Measurements from ENCODE around the gene ZFR2. TPM values are rescaled to one million over a fixed set of nuclear protein-coding genes. Genes with fewer than 3 reads are reported as not detected.

The ZFR2 gene
- polyA plus RNA-seq, 1 of the 3 experiments (the other 2 are of a cell fraction) = 0.44 TPM

- POLR2A ChIA-PET = no interaction called here
- WGBS (ENCODE audit: low lambda C conversion rate) = 80% methylated on average over 9 of the region's 11 CpGs
- CTCF ChIA-PET = interaction anchor here (0.9 to 2.0 kb wide), 4 partner anchors 11 to 164 kb away, joined by 3 to 8 read pairs (median 6); no protein-coding TSS in a partner anchor
- Histone ChIP-seq H3K9me3 (no peaks in the 10 kb centered on the region), H3K9me2 (no peaks in the 10 kb centered on the region), H3K27ac (ENCODE audit: low read depth in 2 of 2, low read length in 1 of 2) (no peak overlapping the region), H3K4me1 (ENCODE audit: control insufficient read depth in 1 of 2, insufficient read depth in 2 of 2, low read depth in 1 of 2, low read length in 1 of 2) (no peaks in the 10 kb centered on the region), H3K9ac (no peak overlapping the region), H3K36me3 (replicated peaks in 1 of 2; ENCODE audit: control insufficient read depth in 1 of 2, insufficient read depth in 2 of 2, low read length in 1 of 2) (no peaks in the 10 kb centered on the region), H3K79me2 (ENCODE audit: insufficient read depth) (no peaks in the 10 kb centered on the region), H3K4me2 (no peak overlapping the region), H2AFZ (ENCODE audit: low read depth) (no peak overlapping the region), H3K27me3 (ENCODE audit: insufficient read depth) (no peaks in the 10 kb centered on the region; the same call in 1 of the 2 replicates), H3F3A (replicated peaks; ENCODE audit: insufficient read depth) (no peaks in the 10 kb centered on the region), H4K20me1 (ENCODE audit: insufficient read depth) (no peaks in the 10 kb centered on the region), H3K4me3 (ENCODE audit: low read depth in 2 of 2, low read length in 1 of 2) (no peak overlapping the region)
- no peak for TF ChIP-seq PBX3 (IDR thresholded peaks at IDR 0.05)
- TF ChIP-seq POLR2AphosphoS5 (IDR thresholded peaks at IDR 0.05; ENCODE audit: low read depth, low read length) = no peak
- TF ChIP-seq EZH2phosphoT487 (IDR thresholded peaks at IDR 0.05; ENCODE audit: borderline replicate concordance, low read depth) = no peak
- TF ChIP-seq, protein P1, sequence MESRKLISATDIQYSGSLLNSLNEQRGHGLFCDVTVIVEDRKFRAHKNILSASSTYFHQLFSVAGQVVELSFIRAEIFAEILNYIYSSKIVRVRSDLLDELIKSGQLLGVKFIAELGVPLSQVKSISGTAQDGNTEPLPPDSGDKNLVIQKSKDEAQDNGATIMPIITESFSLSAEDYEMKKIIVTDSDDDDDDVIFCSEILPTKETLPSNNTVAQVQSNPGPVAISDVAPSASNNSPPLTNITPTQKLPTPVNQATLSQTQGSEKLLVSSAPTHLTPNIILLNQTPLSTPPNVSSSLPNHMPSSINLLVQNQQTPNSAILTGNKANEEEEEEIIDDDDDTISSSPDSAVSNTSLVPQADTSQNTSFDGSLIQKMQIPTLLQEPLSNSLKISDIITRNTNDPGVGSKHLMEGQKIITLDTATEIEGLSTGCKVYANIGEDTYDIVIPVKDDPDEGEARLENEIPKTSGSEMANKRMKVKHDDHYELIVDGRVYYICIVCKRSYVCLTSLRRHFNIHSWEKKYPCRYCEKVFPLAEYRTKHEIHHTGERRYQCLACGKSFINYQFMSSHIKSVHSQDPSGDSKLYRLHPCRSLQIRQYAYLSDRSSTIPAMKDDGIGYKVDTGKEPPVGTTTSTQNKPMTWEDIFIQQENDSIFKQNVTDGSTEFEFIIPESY (IDR thresholded peaks at IDR 0.05; ENCODE audit: borderline replicate concordance, low read depth) = no peak
- TF ChIP-seq NFIC (IDR thresholded peaks at IDR 0.05; ENCODE audit: borderline replicate concordance) = no peak
- DNase-seq = no peak
Measured at GRCh38 chr19:3851254-3852176, 17.3 kb downstream of the ZFR2 start.

DNA sequence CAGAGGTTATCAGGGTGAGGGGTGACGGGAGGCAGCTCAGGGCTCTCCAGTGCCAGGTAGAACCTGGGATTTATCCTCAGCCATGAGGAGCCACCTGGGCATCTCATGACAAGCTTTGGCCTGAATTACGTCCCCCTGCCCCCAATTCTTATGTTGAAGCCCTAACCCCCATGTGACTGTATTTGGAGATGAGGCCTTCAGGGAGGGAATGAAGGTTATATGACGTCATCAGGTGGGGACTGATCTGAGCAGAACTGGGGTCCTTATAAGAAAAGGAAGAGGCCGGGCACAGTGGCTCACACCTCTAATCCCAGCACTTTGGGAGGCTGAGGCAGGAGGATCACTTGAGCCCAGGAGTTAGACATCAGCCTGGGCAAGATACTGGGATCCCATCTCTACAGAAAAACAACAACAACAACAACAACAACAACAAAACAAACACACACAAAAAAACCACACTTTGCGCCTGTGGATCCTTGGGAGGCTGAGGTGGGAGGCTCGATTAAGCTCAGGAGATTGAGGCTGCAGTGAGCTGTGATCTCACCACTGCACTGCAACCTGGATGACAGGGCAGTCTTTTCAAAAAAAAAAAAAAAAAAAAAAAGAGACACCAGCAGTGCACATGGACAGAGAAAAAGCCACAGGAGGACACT, 18.4 kb downstream of the ZFR2 start:
- H3K4me2 ChIP-seq = no peak overlapping the region
- H3K9me2 ChIP-seq = no peaks in the 10 kb centered on the region
- H3K27ac ChIP-seq (ENCODE audit: low read depth in 2 of 2, low read length in 1 of 2) = no peak overlapping the region
- peaks cover 7% of the 10 kb centered on the region; the same call in 1 of the 2 replicates for H3K27me3 ChIP-seq (ENCODE audit: insufficient read depth)
- no peaks in the 10 kb centered on the region for H3K36me3 ChIP-seq (replicated peaks in 1 of 2; ENCODE audit: control insufficient read depth in 1 of 2, insufficient read depth in 2 of 2, low read length in 1 of 2)
- TF ChIP-seq GATA2 (CRISPR knock-in tag; IDR thresholded peaks at IDR 0.05) = no peak
- TF ChIP-seq EP300 (IDR thresholded peaks at IDR 0.05; ENCODE audit: borderline replicate concordance in 1 of 2, low read depth in 1 of 2, low read length in 1 of 2) = no peak
- no peak for TF ChIP-seq RXRA (IDR thresholded peaks at IDR 0.05; ENCODE audit: borderline replicate concordance, low read depth)
- no peak for TF ChIP-seq MEF2A (IDR thresholded peaks at IDR 0.05; ENCODE audit: borderline replicate concordance, low read depth)
- TF ChIP-seq RCOR1 (IDR thresholded peaks at IDR 0.05; ENCODE audit: low read length) = no peak
- TF ChIP-seq MXI1 (IDR thresholded peaks at IDR 0.05; ENCODE audit: low read depth, low read length) = no peak
- TF ChIP-seq TEAD4 (IDR thresholded peaks at IDR 0.05; ENCODE audit: borderline replicate concordance, insufficient read depth) = no peak
- no peak for TF ChIP-seq TAF1 (IDR thresholded peaks at IDR 0.05; ENCODE audit: borderline replicate concordance, low read depth, low read length)
- TF ChIP-seq YY1 (IDR thresholded peaks at IDR 0.05; ENCODE audit: low read depth) = no peak
- no peak for TF ChIP-seq SMC3 (IDR thresholded peaks at IDR 0.05; ENCODE audit: low read depth, low read length)
- TF ChIP-seq REST (IDR thresholded peaks at IDR 0.05; ENCODE audit: low read depth, low read length) = no peak
- H3K79me2 ChIP-seq (ENCODE audit: insufficient read depth) = no peaks in the 10 kb centered on the region
- POLR2A ChIA-PET = no interaction called here
- no peaks in the 10 kb centered on the region for H3F3A ChIP-seq (replicated peaks; ENCODE audit: insufficient read depth)
- no peak overlapping the region for H3K9ac ChIP-seq
- H3K4me1 ChIP-seq (ENCODE audit: control insufficient read depth in 1 of 2, insufficient read depth in 2 of 2, low read depth in 1 of 2, low read length in 1 of 2) = no peaks in the 10 kb centered on the region
- DNase-seq = no peak
- 59% methylated on average over 6 of the region's 6 CpGs for WGBS (ENCODE audit: low lambda C conversion rate)
- no peak overlapping the region for H2AFZ ChIP-seq (ENCODE audit: low read depth)
- H3K4me3 ChIP-seq (ENCODE audit: low read depth in 2 of 2, low read length in 1 of 2) = no peak overlapping the region
- H4K20me1 ChIP-seq (ENCODE audit: insufficient read depth) = no peaks in the 10 kb centered on the region
- no peaks in the 10 kb centered on the region for H3K9me3 ChIP-seq
- CTCF ChIA-PET = interaction anchor here (1.6 kb wide), 1 partner anchor 16 kb away, joined by 4 read pairs; no protein-coding TSS in a partner anchor
